GM18502 (cell line): ENCODE results near the gene CYTH1.

Experiments used
- ATAC-seq: cut with Tn5 transposase; IDR thresholded peaks from one replicate; pipeline ENCODE4 v1.9.1; 2021; ENCODE audit warnings: mild to moderate bottlenecking; ENCODE audit not compliant: unreplicated experiment, poor library complexity

The CYTH1 gene

DNA sequence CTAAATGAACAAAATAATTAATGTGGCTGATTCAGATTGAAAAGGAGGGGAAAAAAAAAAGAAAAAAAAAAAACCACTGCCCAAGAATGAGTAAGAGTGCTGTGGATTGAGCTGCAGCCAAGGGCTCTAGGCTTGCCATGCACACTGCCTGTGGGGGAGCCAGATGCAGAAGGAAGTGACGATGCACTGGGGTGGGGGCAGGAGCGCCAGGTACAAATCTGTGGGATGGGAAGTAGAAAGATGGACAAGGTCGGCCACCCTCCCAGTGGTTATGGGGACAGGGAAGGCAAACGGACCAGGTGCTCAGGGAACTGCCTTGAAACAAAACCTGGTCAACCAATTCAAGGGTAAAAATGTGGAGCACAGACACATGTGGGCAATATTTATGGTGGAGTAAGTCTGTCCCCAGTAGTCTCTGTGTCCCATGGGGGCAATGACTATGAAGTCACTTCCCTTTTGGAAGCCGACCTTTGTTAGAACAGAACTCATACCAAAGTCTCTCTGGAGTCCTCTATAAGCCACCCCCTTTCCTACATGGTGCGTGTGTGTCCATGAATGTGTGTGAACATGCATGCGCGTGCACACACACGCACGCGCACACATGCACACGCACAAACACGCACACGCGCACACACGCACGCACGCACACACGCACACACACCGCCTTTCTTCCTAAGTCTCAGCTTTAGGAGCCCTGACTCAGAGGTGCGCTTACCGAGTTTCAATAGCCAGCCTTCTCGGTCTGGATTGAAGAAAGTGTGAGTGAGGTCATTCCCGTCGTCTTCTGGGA lies 84.3 kb downstream of the CYTH1 start:
- ATAC-seq, result no peak

DNA sequence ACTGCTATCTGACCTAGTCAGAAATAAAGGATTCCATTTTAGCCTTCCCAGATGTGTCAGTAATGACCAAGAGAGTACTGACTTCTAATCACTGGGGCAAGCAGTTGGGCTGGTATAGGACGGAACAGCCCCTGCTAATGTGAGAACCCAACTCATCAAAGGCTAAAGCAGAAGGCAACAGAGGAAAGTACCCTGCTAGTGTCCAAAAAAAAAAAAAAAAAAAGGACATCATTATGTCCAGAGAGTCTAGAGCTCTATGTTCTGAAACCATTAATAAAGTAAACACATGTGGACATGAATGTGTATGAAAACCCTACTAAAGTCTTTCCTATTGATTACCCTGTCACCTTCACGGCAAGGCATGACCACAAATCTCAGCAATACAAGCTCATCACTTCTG lies 85.0 kb downstream of the CYTH1 start:
- ATAC-seq, result no peak

DNA sequence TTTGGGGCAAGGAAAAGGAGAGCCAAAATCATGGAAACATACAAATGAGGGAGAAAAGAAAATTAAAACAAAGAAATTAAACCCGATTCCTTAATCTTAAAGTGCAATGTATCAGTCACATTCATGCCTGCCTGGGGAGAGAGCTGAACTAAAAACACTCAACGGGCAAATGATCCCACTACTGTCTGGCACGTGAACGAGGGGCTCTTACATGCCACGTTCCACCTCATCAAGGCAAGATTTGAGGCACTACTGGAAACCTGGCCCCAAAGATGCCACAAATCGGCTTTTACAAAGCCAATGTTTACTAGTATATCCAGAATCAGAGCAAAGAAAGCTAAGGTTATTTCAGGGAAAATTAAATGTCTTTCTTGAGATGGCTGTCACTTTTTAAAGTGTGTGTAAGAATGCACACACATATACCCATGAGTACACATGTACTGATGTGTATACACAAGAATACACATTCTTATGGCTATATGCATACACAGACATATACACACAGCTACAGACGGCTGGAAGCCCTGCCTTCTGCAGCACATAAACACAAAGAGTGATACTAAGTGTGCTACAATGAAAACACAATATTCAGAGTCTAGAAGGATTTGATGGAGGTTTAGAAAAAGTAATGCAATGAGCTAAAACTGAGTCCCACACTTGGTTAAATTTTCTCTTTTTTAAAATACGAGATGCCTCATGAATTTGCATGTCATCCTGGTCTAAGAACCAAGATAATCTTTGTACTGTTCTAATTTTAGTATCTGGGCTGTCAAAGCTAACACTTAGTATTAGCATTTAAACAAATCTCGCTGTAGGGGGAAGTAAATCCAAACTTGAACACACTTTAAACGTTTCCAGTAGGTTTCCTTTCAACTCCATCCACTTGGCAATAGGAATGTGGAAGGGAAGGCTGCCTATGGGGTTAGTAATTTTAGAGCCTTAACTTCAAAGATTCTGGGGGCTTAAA lies 85.8 kb downstream of the CYTH1 start:
- ATAC-seq, result no peak

- ATAC-seq, result no peak
Observed at GRCh38 chr17:78694805-78695531, 87.1 kb downstream of the CYTH1 start.

DNA sequence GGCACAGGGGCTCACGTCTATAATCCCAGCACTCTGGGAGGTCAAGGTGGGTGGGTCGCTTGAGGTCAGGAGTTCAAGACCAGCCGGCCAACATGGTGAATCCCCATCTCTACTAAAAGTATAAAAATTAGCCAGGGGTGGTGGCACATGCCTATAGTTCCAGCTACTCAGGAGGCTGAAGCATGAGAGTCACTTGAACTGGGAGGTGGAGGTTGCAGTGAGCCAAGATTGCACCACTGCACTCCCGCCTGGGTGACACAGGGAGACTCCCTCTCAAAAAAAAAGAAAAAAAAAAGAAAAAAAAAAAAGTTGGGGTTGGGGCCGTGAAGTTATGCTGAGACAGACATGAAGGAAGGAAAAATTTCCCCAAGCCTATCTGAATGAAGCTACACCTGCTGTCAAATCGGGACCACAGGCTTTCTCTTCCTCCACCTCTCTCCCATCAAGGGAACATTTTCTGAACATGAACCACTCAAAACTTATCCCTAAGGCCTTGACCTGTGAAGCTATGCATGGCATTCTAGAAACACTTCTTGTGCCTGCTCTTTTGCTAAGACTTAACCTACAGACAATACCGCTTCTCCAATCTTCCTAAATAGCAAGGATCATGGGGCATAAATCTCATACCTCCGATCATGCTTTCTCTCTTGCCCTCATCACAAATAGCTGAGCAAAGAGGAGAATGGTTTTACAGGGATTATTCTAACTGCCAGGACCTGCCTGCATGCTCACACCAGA lies 88.6 kb downstream of the CYTH1 start:
- ATAC-seq, result no peak

DNA sequence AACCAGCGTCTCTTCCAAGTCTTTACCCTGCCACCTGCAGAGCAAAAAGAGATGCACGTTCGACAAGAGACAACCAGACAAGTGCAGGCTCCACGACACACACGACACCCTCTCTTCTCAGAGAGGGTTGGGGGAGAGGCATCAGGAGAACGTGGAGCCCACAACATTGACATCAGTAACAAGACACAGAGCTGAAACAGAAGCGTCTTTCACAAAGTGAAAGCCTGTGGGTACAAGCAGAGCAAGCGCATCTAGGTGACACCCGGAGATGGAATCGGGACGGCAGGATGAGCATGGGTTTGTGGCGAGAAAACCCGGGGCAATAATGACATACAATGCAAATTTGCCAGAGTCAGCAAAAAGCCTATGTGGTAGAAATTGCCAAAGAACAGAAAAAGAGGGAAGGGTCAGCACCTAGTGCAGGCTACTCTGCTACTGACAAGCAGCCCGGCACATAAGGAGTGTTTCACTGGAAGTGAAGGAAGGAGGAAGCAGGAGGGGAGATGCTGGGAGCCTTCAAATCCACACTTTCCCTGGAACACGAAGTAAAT lies 89.5 kb downstream of the CYTH1 start:
- no peak for ATAC-seq

DNA sequence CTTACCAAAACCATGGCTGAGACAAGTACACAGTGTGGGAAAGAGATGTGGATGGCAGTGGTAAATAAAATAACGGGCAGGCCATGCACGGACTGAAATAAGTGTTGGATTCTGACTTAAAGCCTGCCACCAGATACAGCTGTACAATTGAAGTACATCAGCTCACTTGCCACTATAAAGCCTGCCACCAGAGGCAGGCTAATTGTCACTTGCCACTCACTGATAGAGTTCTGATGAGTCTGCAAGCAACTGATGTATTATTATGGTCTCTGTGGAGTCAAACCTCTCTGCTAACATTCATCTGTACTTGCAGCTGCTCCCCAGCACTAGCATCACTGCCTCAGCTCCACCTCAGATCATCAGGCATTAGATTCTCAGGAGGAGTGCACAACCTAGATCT lies 93.0 kb downstream of the CYTH1 start:
- no peak for ATAC-seq

GRCh38 chr17:78687944-78688343 lies 94.1 kb downstream of the CYTH1 start:
- no peak for ATAC-seq

- no peak for ATAC-seq
Observed at GRCh38 chr17:78687125-78687524, 94.9 kb downstream of the CYTH1 start.

DNA sequence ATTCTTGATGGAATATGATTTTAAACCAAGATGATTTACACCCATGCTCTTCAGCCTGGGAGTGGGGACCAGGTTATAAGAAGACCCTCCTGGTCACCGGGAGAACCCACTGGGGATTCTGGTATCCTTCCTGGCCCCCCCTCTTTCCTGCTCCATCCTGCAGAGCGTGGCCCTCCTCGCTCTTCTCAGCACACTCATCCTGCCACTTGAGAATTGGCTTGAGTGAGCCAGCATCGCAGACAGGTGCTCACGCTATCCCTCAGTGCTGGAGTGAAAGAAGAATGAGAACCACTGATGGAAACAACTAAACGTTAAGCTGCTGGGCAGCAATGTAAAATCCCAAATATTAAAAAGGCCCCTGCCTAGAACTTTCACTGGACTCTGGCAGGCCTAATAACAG lies 98.0 kb downstream of the CYTH1 start:
- ATAC-seq, result no peak

- ATAC-seq, result no peak
Observed at GRCh38 chr17:78683408-78683961, 98.6 kb downstream of the CYTH1 start.

- ATAC-seq, result no peak
Observed at GRCh38 chr17:78682363-78682762, 99.7 kb downstream of the CYTH1 start.

- ATAC-seq, result no peak
Observed at GRCh38 chr17:78680436-78680835, 101.6 kb downstream of the CYTH1 start.

DNA sequence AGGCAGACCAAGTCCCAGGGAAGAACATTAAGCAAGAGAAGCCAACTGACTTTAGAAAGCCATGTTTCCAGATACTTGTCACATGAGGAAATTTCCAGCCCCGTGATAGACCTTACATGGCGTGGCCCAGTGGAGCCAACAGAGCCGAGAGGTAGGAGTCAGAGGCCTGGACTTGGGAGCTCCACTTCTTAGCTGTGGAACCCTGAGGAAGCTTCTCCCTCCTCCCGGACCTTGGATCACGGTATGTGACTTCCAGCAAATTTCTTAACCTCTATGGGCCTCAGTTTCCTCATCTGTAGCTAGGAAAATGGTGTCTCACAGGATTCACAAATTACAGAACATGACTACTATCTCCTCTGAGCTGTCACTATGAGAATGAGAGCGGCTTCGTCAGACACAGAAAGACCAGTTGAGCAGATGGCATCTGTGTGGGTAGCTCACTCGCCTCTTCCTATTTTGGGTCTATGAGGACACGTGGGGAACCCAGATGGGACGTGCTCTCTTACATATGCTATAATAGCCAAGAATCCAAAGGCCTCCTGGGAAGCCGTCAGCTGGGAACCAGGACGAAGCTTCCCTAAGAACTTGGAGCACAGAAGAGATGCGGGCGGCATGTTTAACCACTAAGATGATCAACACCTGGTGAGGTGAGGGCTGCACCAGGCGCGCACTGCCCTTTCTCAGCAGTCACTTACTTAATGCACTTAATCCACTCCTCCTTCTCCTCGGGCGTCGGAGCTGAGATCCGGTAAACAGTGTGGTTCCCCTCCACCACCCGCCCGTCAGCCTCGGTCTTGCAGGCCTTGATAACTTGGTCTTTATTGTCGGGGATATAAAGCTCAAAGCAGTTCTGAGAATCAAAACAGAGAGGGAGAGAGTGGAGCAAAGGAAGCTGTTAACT lies 102.3 kb downstream of the CYTH1 start:
- ATAC-seq, result no peak

- ATAC-seq, result no peak
Observed at GRCh38 chr17:78678711-78679110, 103.4 kb downstream of the CYTH1 start.

DNA sequence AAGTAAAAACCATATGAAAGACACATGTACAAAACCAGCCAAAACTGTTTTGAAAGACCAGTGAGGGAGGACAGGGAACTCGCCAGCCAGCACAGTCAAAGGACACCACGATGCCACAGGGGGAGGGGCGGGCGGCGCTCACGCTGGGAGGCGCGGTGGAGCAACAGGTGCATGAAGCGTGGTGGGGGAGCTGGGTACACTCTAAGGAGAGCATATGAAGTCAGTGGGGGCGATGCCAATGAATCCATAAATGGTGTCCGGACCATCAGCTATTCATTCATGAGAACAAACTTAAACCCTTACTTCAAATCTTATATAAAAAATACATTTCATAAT lies 103.9 kb downstream of the CYTH1 start:
- no peak for ATAC-seq

- no peak for ATAC-seq
Observed at GRCh38 chr17:78677303-78678221, 104.5 kb downstream of the CYTH1 start.
